Measurements from ENCODE around the gene INPP5B. TPM values are rescaled to one million over a fixed set of nuclear protein-coding genes. Genes with fewer than 3 reads are reported as not detected.

The INPP5B gene
- total and polyA plus RNA-seq, 10 of the 15 experiments (the other 5 are each of a cell fraction or from before 2014, with no cell fraction given): 10.9 to 54.4 (median 26.9) TPM

DNA sequence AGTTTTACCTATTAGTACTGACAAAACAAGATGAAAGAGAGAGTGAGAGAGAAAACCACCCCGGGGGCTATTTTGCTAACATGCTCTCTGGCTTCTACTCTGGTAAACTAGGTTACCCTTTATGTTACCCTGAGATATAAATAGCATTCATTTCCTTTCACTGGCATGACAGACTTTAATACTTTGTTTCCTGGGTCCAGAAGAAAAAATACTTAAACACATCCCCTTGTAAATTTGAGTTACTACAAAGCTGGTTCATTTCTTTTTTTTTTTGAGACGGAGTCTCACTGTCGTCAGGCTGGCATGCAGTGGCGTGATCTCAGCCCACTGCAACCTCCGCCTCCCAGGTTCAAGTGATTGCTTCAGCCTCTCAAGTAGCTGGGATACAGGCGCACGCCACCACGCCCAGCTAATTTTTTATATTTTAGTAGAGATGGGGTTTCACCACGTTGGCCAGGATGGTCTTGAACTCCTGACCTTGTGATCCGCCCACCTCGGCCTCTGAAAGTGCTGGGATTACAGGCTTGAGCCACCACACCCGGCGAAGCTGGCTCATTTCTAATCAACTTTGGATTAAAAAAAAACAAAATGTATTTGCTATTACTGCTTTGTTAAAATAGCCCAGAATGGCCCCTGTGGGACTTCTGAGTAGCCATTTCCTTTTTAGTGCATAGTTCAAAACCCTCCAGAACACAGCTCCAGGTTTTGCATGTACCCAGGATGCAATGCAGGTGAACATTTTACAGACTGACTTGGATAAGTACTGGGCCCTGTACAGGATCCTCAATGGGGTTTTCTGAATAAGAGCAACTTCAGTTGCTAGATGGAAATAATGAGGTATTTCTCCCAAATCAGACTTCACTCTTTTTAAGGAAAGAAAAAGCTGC, 20.6 kb downstream of the INPP5B start (continued):
- TF ChIP-seq, protein P1, sequence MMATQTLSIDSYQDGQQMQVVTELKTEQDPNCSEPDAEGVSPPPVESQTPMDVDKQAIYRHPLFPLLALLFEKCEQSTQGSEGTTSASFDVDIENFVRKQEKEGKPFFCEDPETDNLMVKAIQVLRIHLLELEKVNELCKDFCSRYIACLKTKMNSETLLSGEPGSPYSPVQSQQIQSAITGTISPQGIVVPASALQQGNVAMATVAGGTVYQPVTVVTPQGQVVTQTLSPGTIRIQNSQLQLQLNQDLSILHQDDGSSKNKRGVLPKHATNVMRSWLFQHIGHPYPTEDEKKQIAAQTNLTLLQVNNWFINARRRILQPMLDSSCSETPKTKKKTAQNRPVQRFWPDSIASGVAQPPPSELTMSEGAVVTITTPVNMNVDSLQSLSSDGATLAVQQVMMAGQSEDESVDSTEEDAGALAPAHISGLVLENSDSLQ (IDR thresholded peaks at IDR 0.05): peak; percentile 38; the same call in 1 of the 2 replicates
- TF ChIP-seq NFIC (IDR thresholded peaks at IDR 0.05; ENCODE audit: low read depth, low read length) (peak; percentile 46; the same call in 1 of the 2 replicates), GABPA (IDR thresholded peaks at IDR 0.05; ENCODE audit: low read depth) (no peak; the same call in 1 of the 2 replicates), CREB1 (IDR thresholded peaks at IDR 0.05; ENCODE audit: low read depth) (peak; percentile 18; the same call in 1 of the 2 replicates), IKZF2 (IDR thresholded peaks at IDR 0.05) (0 out of 4 replicates have a peak, but pooled peaks of 1 of the 2 experiments have one; percentile 8), TBL1XR1 (IDR thresholded peaks at IDR 0.05; ENCODE audit: low read depth, low read length) (peak; percentile 16; the same call in 1 of the 2 replicates), POLR2A (IDR thresholded peaks at IDR 0.05; ENCODE audit: low read depth, low read length) (0 out of 2 replicates have a peak, but pooled peaks have one; percentile 27), CBX3 (IDR thresholded peaks at IDR 0.05; ENCODE audit: borderline replicate concordance, low read depth) (no peak), ASH2L (IDR thresholded peaks at IDR 0.05; ENCODE audit: borderline replicate concordance, low read depth) (peak; percentile 59; the same call in 1 of the 2 replicates), SRF (IDR thresholded peaks at IDR 0.05; ENCODE audit: low read depth in 2 of 2, low read length in 2 of 2) (0 out of 4 replicates have a peak, but pooled peaks of 1 of the 2 experiments have one; percentile 49), ATF7 (IDR thresholded peaks at IDR 0.05; ENCODE audit: low read depth) (peak; percentile 25; the same call in 1 of the 2 replicates), ZZZ3 (IDR thresholded peaks at IDR 0.05; ENCODE audit: control insufficient read depth, insufficient read length, low read depth) (no peak), SPI1 (IDR thresholded peaks at IDR 0.05; ENCODE audit: borderline replicate concordance, insufficient read depth, low read depth, low read length) (peak; percentile 23; the same call in 1 of the 2 replicates)
- TF ChIP-seq, protein P2, sequence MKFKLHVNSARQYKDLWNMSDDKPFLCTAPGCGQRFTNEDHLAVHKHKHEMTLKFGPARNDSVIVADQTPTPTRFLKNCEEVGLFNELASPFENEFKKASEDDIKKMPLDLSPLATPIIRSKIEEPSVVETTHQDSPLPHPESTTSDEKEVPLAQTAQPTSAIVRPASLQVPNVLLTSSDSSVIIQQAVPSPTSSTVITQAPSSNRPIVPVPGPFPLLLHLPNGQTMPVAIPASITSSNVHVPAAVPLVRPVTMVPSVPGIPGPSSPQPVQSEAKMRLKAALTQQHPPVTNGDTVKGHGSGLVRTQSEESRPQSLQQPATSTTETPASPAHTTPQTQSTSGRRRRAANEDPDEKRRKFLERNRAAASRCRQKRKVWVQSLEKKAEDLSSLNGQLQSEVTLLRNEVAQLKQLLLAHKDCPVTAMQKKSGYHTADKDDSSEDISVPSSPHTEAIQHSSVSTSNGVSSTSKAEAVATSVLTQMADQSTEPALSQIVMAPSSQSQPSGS (IDR thresholded peaks at IDR 0.05; ENCODE audit: low read length): peak; percentile 54
- TF ChIP-seq, protein P3, sequence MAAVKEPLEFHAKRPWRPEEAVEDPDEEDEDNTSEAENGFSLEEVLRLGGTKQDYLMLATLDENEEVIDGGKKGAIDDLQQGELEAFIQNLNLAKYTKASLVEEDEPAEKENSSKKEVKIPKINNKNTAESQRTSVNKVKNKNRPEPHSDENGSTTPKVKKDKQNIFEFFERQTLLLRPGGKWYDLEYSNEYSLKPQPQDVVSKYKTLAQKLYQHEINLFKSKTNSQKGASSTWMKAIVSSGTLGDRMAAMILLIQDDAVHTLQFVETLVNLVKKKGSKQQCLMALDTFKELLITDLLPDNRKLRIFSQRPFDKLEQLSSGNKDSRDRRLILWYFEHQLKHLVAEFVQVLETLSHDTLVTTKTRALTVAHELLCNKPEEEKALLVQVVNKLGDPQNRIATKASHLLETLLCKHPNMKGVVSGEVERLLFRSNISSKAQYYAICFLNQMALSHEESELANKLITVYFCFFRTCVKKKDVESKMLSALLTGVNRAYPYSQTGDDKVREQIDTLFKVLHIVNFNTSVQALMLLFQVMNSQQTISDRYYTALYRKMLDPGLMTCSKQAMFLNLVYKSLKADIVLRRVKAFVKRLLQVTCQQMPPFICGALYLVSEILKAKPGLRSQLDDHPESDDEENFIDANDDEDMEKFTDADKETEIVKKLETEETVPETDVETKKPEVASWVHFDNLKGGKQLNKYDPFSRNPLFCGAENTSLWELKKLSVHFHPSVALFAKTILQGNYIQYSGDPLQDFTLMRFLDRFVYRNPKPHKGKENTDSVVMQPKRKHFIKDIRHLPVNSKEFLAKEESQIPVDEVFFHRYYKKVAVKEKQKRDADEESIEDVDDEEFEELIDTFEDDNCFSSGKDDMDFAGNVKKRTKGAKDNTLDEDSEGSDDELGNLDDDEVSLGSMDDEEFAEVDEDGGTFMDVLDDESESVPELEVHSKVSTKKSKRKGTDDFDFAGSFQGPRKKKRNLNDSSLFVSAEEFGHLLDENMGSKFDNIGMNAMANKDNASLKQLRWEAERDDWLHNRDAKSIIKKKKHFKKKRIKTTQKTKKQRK (IDR thresholded peaks at IDR 0.05; ENCODE audit: low read depth, low read length): no peak
- TF ChIP-seq, protein P4, sequence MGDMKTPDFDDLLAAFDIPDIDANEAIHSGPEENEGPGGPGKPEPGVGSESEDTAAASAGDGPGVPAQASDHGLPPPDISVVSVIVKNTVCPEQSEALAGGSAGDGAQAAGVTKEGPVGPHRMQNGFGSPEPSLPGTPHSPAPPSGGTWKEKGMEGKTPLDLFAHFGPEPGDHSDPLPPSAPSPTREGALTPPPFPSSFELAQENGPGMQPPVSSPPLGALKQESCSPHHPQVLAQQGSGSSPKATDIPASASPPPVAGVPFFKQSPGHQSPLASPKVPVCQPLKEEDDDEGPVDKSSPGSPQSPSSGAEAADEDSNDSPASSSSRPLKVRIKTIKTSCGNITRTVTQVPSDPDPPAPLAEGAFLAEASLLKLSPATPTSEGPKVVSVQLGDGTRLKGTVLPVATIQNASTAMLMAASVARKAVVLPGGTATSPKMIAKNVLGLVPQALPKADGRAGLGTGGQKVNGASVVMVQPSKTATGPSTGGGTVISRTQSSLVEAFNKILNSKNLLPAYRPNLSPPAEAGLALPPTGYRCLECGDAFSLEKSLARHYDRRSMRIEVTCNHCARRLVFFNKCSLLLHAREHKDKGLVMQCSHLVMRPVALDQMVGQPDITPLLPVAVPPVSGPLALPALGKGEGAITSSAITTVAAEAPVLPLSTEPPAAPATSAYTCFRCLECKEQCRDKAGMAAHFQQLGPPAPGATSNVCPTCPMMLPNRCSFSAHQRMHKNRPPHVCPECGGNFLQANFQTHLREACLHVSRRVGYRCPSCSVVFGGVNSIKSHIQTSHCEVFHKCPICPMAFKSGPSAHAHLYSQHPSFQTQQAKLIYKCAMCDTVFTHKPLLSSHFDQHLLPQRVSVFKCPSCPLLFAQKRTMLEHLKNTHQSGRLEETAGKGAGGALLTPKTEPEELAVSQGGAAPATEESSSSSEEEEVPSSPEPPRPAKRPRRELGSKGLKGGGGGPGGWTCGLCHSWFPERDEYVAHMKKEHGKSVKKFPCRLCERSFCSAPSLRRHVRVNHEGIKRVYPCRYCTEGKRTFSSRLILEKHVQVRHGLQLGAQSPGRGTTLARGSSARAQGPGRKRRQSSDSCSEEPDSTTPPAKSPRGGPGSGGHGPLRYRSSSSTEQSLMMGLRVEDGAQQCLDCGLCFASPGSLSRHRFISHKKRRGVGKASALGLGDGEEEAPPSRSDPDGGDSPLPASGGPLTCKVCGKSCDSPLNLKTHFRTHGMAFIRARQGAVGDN (IDR thresholded peaks at IDR 0.05): peak; percentile 48
- TF ChIP-seq, protein P5, sequence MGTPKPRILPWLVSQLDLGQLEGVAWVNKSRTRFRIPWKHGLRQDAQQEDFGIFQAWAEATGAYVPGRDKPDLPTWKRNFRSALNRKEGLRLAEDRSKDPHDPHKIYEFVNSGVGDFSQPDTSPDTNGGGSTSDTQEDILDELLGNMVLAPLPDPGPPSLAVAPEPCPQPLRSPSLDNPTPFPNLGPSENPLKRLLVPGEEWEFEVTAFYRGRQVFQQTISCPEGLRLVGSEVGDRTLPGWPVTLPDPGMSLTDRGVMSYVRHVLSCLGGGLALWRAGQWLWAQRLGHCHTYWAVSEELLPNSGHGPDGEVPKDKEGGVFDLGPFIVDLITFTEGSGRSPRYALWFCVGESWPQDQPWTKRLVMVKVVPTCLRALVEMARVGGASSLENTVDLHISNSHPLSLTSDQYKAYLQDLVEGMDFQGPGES (IDR thresholded peaks at IDR 0.05): no peak
